C4-2B (cell line): ENCODE measurements around the gene MSI2.

Source experiments
- H3K27ac ChIP-seq: fragments of 450-650 bp; 2 replicates; pipeline ENCODE4 v1.5.1; 2017
- ZFX ChIP-seq: fragments of 450-650 bp; IDR thresholded peaks from 2 replicates; pipeline ENCODE4 v1.6.1; 2017
- TF ChIP-seq, protein P1 (sequence below): fragments of 450-650 bp; conservative IDR thresholded peaks from 2 replicates; pipeline ENCODE4 v1.5.1; 2017; ENCODE audit warnings: mild to moderate bottlenecking

The MSI2 gene

GRCh38 chr17:57586196-57586740, 329.9 kb downstream of the MSI2 start:
- H3K27ac ChIP-seq, result no peak overlapping the region
- TF ChIP-seq ZFX, result no peak
- TF ChIP-seq, protein P1, sequence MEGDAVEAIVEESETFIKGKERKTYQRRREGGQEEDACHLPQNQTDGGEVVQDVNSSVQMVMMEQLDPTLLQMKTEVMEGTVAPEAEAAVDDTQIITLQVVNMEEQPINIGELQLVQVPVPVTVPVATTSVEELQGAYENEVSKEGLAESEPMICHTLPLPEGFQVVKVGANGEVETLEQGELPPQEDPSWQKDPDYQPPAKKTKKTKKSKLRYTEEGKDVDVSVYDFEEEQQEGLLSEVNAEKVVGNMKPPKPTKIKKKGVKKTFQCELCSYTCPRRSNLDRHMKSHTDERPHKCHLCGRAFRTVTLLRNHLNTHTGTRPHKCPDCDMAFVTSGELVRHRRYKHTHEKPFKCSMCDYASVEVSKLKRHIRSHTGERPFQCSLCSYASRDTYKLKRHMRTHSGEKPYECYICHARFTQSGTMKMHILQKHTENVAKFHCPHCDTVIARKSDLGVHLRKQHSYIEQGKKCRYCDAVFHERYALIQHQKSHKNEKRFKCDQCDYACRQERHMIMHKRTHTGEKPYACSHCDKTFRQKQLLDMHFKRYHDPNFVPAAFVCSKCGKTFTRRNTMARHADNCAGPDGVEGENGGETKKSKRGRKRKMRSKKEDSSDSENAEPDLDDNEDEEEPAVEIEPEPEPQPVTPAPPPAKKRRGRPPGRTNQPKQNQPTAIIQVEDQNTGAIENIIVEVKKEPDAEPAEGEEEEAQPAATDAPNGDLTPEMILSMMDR, result no peak

- TF ChIP-seq, protein P1, result no peak
- no peak for TF ChIP-seq ZFX
- no peak overlapping the region for H3K27ac ChIP-seq
Observed at GRCh38 chr17:57586742-57587141, 330.4 kb downstream of the MSI2 start.

GRCh38 chr17:57587193-57587969, 331.1 kb downstream of the MSI2 start:
- TF ChIP-seq, protein P1, result no peak
- no peak for TF ChIP-seq ZFX
- H3K27ac ChIP-seq, result no peak overlapping the region

GRCh38 chr17:57588086-57588485, 331.8 kb downstream of the MSI2 start:
- H3K27ac ChIP-seq, result no peak overlapping the region
- TF ChIP-seq, protein P1, result no peak
- no peak for TF ChIP-seq ZFX

DNA sequence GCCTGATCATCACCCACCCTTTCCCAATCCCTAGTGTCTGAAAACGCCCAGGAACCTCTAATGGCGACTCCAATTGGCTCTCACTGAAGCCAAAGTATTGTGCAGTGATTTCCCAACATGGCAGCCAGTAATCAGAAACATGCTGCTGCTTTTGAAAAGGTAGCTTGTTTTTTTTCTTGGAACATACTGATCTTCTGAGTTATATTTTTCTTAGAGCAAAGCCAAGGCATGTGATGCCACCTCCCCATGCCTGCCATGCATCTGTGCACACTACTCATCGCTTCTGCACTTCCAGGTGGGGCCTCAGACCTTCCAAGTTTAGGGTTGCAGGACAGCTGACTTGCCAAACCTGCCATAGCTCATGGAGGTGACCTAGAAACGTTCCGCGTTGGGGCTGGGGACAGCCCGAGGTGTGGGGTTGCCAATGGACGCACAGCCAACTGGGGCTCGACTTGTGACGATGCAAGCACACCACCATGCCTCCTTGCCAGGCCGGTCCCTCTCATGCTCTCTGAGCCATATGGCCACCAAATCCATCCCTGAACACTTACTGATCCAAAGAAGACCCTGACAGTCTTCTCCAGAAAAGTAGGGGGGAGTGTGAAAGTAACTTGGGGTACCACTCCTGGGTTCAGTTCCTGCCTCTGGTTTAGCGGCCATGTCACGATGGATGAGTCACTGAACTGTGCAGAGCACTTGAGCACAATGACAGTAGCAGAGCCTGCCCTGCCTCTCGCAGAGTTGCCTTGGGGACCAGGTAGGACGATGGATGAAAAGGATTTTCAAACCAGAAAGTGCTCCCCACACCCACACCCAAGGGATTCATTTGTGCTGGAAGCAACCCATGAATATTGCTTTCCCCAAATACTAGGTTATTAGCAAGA, 333.1 kb downstream of the MSI2 start:
- no peak for TF ChIP-seq ZFX
- TF ChIP-seq, protein P1, result no peak
- no peak overlapping the region for H3K27ac ChIP-seq

DNA sequence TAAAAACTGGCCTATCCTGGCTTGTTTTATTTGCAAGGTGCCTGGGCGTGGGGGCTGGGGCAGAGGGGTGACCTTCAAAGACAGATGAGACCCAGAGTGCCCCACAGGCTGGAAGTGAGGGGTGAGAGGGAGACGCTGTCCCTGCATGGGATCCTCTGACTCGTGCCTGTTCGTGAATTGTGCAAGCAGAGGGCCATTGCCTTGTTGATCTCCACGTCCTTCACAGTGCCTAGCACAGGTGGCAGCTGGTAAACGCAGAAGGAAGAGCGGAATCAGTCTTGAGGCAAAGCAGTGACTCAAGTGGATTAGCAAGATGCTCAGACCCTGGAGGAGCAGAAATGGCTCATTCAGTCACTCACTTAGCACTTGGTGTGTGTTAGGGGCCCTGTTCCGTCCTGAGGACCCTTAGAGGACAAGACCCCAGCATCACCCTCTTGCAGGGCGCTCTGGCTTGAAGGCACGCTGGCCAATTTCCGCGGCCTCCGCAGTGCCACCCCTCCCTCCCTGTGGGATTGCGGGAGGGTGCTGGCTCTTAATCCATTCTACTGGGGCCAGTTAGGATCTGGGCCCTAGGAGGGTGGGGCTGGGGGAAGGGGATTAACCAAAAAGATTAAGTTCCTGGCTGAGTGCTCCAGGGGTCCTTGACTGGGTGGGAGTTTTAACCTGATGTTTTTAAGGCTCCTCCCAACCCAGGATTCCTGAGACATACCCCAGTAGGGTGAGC, 337.6 kb downstream of the MSI2 start:
- TF ChIP-seq, protein P1, result no peak
- TF ChIP-seq ZFX, result no peak
- H3K27ac ChIP-seq, result no peak overlapping the region
